Measurements from ENCODE around the gene TMEM63A. TPM values are rescaled to one million over a fixed set of nuclear protein-coding genes. Genes with fewer than 3 reads are reported as not detected.

The TMEM63A gene
- total and polyA plus RNA-seq, 4 experiments from 2014 or later = 46.2 to 507 (median 278) TPM

- H3K9me3 ChIP-seq (ENCODE audit: control insufficient read depth in 1 of 2, low read length in 2 of 2) = no peaks in the 10 kb centered on the region
- H3K27ac ChIP-seq (ENCODE audit: low read depth, low read length) = peak within 1 kb of the TSS; percentile 85
- H3K4me1 ChIP-seq (ENCODE audit: insufficient read depth, low read length) = peaks cover 68% of the 10 kb centered on the region
- H3K4me3 Mint-ChIP-seq = peak within 1 kb of the TSS; percentile 90 to 97 (median 94)
- no peaks in the 10 kb centered on the region for H3K9me3 Mint-ChIP-seq
- POLR2A ChIA-PET (ENCODE audit: partially characterized antibody) = interaction anchor here (0.8 to 6.2 kb wide), 24 partner anchors 8 to 497 kb away, joined by 3 to 64 read pairs (median 4); partner anchors contain the start of genes H3-3A, LBR, PARP1 and SDE2
- no peaks in the 10 kb centered on the region for H3K27me3 Mint-ChIP-seq
- H3K27me3 ChIP-seq (ENCODE audit: insufficient read depth, low read length) = no peaks in the 10 kb centered on the region
- DNase-seq = peak; percentile 93 to 96 (median 95)
- peak within 1 kb of the TSS; percentile 94 to 96 for H3K4me3 ChIP-seq (ENCODE audit: low read length in 2 of 2)
- H3K36me3 Mint-ChIP-seq = peaks cover 12 to 31% of the 10 kb centered on the region in 2 donors
- H3K4me1 Mint-ChIP-seq = peaks cover 13 to 52% (median 28%) of the 10 kb centered on the region in 4 donors
- intact Hi-C loops (cut with micrococcal nuclease) = loop anchor here (1.0 kb wide), 5 partner anchors 27 to 497 kb away; partner anchors contain the start of genes SDE2 and SRP9
- peak within 1 kb of the TSS; percentile 90 to 97 (median 95) for H3K27ac Mint-ChIP-seq
- H3K36me3 ChIP-seq (ENCODE audit: insufficient read depth, low read length) = peaks cover 29% of the 10 kb centered on the region
- CTCF ChIA-PET (ENCODE audit: partially characterized antibody) = interaction anchor here (1.2 to 2.9 kb wide), 5 partner anchors 9 to 449 kb away, joined by 3 to 29 read pairs (median 6); partner anchors contain the start of genes SRP9 and TMEM63A
Measured at GRCh38 chr1:225923692-225924555, 41.7 kb upstream of the TMEM63A start, which contains the start of gene PYCR2. Gene PYCR2, minus strand, starts transcription at chr1:225924250. Its CDS starts 140 bp downstream, at chr1:225924110.

- Histone ChIP-seq H3K9me3 (ENCODE audit: control insufficient read depth in 1 of 2, low read length in 2 of 2) (no peaks in the 10 kb centered on the region), H3K27ac (ENCODE audit: low read depth, low read length) (peak overlapping the region; percentile 85), H3K27me3 (ENCODE audit: insufficient read depth, low read length) (no peaks in the 10 kb centered on the region), H3K4me3 (ENCODE audit: low read length in 2 of 2) (peak overlapping the region; percentile 94 to 96), H3K36me3 (ENCODE audit: insufficient read depth, low read length) (peaks cover 29% of the 10 kb centered on the region), H3K4me1 (ENCODE audit: insufficient read depth, low read length) (peaks cover 62% of the 10 kb centered on the region)
- no peak for DNase-seq
- intact Hi-C loops (cut with micrococcal nuclease) = no loop called here
- H3K27ac Mint-ChIP-seq = peak overlapping the region; percentile 90 to 97 (median 95)
- peaks cover 12 to 33% of the 10 kb centered on the region in 2 donors for H3K36me3 Mint-ChIP-seq
- H3K4me1 Mint-ChIP-seq = peaks cover 13 to 52% (median 26%) of the 10 kb centered on the region in 4 donors
- H3K4me3 Mint-ChIP-seq = peak overlapping the region; percentile 90 to 97 (median 94)
- CTCF ChIA-PET (ENCODE audit: partially characterized antibody) = interaction anchor here (1.2 to 2.9 kb wide), 4 partner anchors 10 to 146 kb away, joined by 6 to 29 read pairs (median 8); partner anchors contain the start of genes SRP9 and TMEM63A
- POLR2A ChIA-PET (ENCODE audit: partially characterized antibody) = interaction anchor here (1.0 to 6.2 kb wide), 14 partner anchors 8 to 496 kb away, joined by 3 to 64 read pairs (median 10); partner anchors contain the start of genes H3-3A, LBR, SDE2 and SRP9
- H3K27me3 Mint-ChIP-seq = no peaks in the 10 kb centered on the region
- H3K9me3 Mint-ChIP-seq = no peaks in the 10 kb centered on the region
Measured at GRCh38 chr1:225923381-225923691, 41.2 kb upstream of the TMEM63A start.

DNA sequence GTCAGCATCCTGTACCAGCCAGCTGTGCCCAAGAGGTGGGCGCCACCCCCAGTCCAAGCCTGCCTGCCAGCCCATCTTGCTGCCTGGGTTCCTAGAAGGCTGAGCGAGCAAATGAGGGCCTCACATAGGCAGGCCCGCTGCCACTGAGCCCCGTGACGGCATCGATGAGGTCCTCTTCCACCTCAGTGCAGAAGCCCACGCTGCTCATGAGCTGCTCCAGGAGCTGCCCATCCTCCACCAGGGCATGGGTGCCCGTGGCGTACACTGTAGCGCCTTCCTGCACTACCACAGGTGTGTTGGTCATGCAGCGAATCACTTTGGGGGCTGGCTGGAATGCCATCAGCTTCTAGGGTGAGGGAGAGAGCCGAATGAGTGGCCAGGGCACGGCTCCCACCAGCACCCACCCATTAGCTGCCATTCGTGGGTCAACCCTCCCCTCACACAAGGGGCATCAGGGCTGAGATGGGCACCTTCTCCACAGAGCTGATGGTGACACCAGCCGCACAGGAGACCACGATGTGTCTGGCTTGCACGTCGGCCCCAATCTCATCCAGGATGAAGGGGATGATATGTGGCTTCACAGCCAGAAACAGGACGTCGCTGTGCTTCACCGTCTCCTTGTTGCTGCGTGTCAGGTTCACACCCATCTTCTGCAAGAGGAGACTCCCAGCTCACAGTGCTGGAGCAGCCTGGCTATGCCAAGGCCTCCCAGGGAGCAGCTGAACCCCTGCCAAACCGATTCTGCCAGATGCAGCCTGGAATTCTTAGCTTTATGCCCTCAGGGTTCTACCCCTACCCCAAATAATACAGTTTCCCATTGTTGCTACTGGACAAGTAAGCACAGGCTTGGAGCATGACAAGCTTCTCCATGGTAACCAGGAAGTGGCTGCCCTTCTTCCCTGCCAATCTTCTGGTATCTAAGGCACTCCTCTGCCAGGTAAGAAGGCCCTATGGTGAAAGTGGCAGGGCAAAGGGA, 39.8 kb upstream of the TMEM63A start:
- Histone ChIP-seq H3K4me3 (ENCODE audit: low read length in 2 of 2) (no peak overlapping the region), H3K27me3 (ENCODE audit: insufficient read depth, low read length) (no peaks in the 10 kb centered on the region), H3K9me3 (ENCODE audit: control insufficient read depth in 1 of 2, low read length in 2 of 2) (no peaks in the 10 kb centered on the region), H3K27ac (ENCODE audit: low read depth, low read length) (no peak overlapping the region), H3K36me3 (ENCODE audit: insufficient read depth, low read length) (peaks cover 29% of the 10 kb centered on the region), H3K4me1 (ENCODE audit: insufficient read depth, low read length) (peaks cover 57% of the 10 kb centered on the region)
- CTCF ChIA-PET (ENCODE audit: partially characterized antibody) = interaction anchor here (2.9 kb wide), 1 partner anchor 10 kb away, joined by 29 read pairs; no protein-coding TSS in a partner anchor
- DNase-seq = no peak
- intact Hi-C loops (cut with micrococcal nuclease) = no loop called here
- H3K4me1 Mint-ChIP-seq = peaks cover 12 to 56% (median 30%) of the 10 kb centered on the region in 4 donors
- POLR2A ChIA-PET (ENCODE audit: partially characterized antibody) = interaction anchor here (1.0 to 6.2 kb wide), 6 partner anchors 17 to 454 kb away, joined by 3 to 64 read pairs (median 42); partner anchors contain the start of genes SRP9 and TMEM63A
- H3K36me3 Mint-ChIP-seq = peaks cover 21 to 41% of the 10 kb centered on the region in 2 donors
- no peaks in the 10 kb centered on the region for H3K9me3 Mint-ChIP-seq
- no peaks in the 10 kb centered on the region for H3K27me3 Mint-ChIP-seq
- H3K27ac Mint-ChIP-seq = peak overlapping the region in 3 of 7 donors; percentile 50 to 90 (median 68)
- peak overlapping the region in 6 of 8 donors; percentile 38 to 97 (median 94) for H3K4me3 Mint-ChIP-seq

- H3K4me3 ChIP-seq (ENCODE audit: low read length in 2 of 2) = no peak overlapping the region
- no peak for DNase-seq
- H3K27ac ChIP-seq (ENCODE audit: low read depth, low read length) = no peak overlapping the region
- H3K27me3 ChIP-seq (ENCODE audit: insufficient read depth, low read length) = no peaks in the 10 kb centered on the region
- peaks cover 29% of the 10 kb centered on the region for H3K36me3 ChIP-seq (ENCODE audit: insufficient read depth, low read length)
- Mint-ChIP-seq H3K27me3 (no peaks in the 10 kb centered on the region), H3K36me3 (peaks cover 28 to 49% of the 10 kb centered on the region in 2 donors), H3K27ac (peak overlapping the region in 3 of 7 donors; percentile 9 to 79 (median 57)), H3K9me3 (no peaks in the 10 kb centered on the region), H3K4me1 (peaks cover 14 to 48% (median 30%) of the 10 kb centered on the region in 4 donors), H3K4me3 (peak overlapping the region in 5 of 8 donors; percentile 15 to 45 (median 36))
- H3K4me1 ChIP-seq (ENCODE audit: insufficient read depth, low read length) = peaks cover 47% of the 10 kb centered on the region
- intact Hi-C loops (cut with micrococcal nuclease) = no loop called here
- H3K9me3 ChIP-seq (ENCODE audit: control insufficient read depth in 1 of 2, low read length in 2 of 2) = no peaks in the 10 kb centered on the region
- ChIA-PET CTCF (ENCODE audit: partially characterized antibody) (interaction anchor here (0.6 to 1.6 kb wide), 5 partner anchors 8 to 206 kb away, joined by 3 to 4 read pairs (median 3); no protein-coding TSS in a partner anchor), POLR2A (ENCODE audit: partially characterized antibody) (interaction anchor here (0.9 to 6.2 kb wide), 5 partner anchors 19 to 74 kb away, joined by 3 to 61 read pairs (median 3); partner anchors contain the start of gene TMEM63A)
Measured at GRCh38 chr1:225919906-225920305, 37.7 kb upstream of the TMEM63A start.

DNA sequence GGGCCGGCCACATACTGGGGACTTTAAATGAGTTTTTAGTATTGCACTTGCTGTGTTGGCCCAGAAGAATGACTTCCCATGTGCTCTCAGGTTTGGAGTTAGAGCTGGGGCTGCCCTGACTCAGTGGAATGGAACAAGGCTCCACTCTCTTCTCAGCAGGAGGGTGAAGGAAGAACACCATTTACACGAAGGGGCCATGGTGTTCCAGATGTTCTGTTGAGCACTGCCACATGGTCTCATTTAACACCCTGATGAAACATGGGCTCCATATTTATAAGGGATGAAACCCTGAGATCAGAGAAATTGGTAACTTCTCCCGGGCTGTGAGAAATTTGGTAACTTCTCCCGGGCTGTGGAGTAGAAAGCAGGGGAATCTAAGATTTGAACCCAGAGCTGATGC, 36.1 kb upstream of the TMEM63A start:
- Mint-ChIP-seq H3K27me3 (no peaks in the 10 kb centered on the region), H3K4me1 (peaks cover 14 to 41% (median 26%) of the 10 kb centered on the region in 4 donors), H3K36me3 (peaks cover 28 to 43% of the 10 kb centered on the region in 2 donors), H3K9me3 (no peaks in the 10 kb centered on the region), H3K27ac (no peak overlapping the region), H3K4me3 (no peak overlapping the region)
- no peak for DNase-seq
- H3K36me3 ChIP-seq (ENCODE audit: insufficient read depth, low read length) = peaks cover 29% of the 10 kb centered on the region
- CTCF ChIA-PET (ENCODE audit: partially characterized antibody) = interaction anchor here (1.0 kb wide), 1 partner anchor 10 kb away, joined by 5 read pairs; no protein-coding TSS in a partner anchor
- POLR2A ChIA-PET (ENCODE audit: partially characterized antibody) = no interaction called here
- no peak overlapping the region for H3K27ac ChIP-seq (ENCODE audit: low read depth, low read length)
- intact Hi-C loops (cut with micrococcal nuclease) = no loop called here
- no peaks in the 10 kb centered on the region for H3K9me3 ChIP-seq (ENCODE audit: control insufficient read depth in 1 of 2, low read length in 2 of 2)
- no peak overlapping the region for H3K4me3 ChIP-seq (ENCODE audit: low read length in 2 of 2)
- H3K27me3 ChIP-seq (ENCODE audit: insufficient read depth, low read length) = no peaks in the 10 kb centered on the region
- H3K4me1 ChIP-seq (ENCODE audit: insufficient read depth, low read length) = peaks cover 40% of the 10 kb centered on the region

GRCh38 chr1:225917536-225917935, 35.4 kb upstream of the TMEM63A start:
- H3K36me3 Mint-ChIP-seq = peaks cover 28 to 42% of the 10 kb centered on the region in 2 donors
- H3K4me1 Mint-ChIP-seq = peaks cover 11 to 34% (median 22%) of the 10 kb centered on the region in 4 donors
- no peak overlapping the region for H3K4me3 ChIP-seq (ENCODE audit: low read length in 2 of 2)
- peaks cover 33% of the 10 kb centered on the region for H3K4me1 ChIP-seq (ENCODE audit: insufficient read depth, low read length)
- ChIA-PET POLR2A (ENCODE audit: partially characterized antibody) (interaction anchor here (0.9 kb wide), 1 partner anchor 36 kb away, joined by 3 read pairs; no protein-coding TSS in a partner anchor), CTCF (ENCODE audit: partially characterized antibody) (interaction anchor here (1.0 kb wide), 1 partner anchor 9 kb away, joined by 5 read pairs; no protein-coding TSS in a partner anchor)
- intact Hi-C loops (cut with micrococcal nuclease) = no loop called here
- H3K36me3 ChIP-seq (ENCODE audit: insufficient read depth, low read length) = peaks cover 24% of the 10 kb centered on the region
- no peak overlapping the region for H3K4me3 Mint-ChIP-seq
- no peaks in the 10 kb centered on the region for H3K27me3 ChIP-seq (ENCODE audit: insufficient read depth, low read length)
- peak overlapping the region in 2 of 7 donors; percentile 50 to 55 for H3K27ac Mint-ChIP-seq
- no peak for DNase-seq
- H3K27ac ChIP-seq (ENCODE audit: low read depth, low read length) = no peak overlapping the region
- no peaks in the 10 kb centered on the region for H3K27me3 Mint-ChIP-seq
- H3K9me3 Mint-ChIP-seq = no peaks in the 10 kb centered on the region
- H3K9me3 ChIP-seq (ENCODE audit: control insufficient read depth in 1 of 2, low read length in 2 of 2) = no peaks in the 10 kb centered on the region

Data from CD4-positive, alpha-beta memory T cell (primary cell).